GM19452 (cell line): ENCODE results near the gene C9orf50.

Experiments used
- ATAC-seq: cut with Tn5 transposase; IDR thresholded peaks from one replicate; pipeline ENCODE4 v1.9.1; 2021; ENCODE audit not compliant: unreplicated experiment

Gene C9orf50

GRCh38 chr9:129612123-129612522, 8.8 kb downstream of the C9orf50 start:
- ATAC-seq, result no peak

- no peak for ATAC-seq
These were observed 9.5 kb downstream of the C9orf50 start for GRCh38 chr9:129611307-129611800.

- no peak for ATAC-seq
These were observed 10.2 kb downstream of the C9orf50 start for GRCh38 chr9:129610473-129611306.

GRCh38 chr9:129610213-129610472, 10.8 kb downstream of the C9orf50 start:
- ATAC-seq, result no peak

DNA sequence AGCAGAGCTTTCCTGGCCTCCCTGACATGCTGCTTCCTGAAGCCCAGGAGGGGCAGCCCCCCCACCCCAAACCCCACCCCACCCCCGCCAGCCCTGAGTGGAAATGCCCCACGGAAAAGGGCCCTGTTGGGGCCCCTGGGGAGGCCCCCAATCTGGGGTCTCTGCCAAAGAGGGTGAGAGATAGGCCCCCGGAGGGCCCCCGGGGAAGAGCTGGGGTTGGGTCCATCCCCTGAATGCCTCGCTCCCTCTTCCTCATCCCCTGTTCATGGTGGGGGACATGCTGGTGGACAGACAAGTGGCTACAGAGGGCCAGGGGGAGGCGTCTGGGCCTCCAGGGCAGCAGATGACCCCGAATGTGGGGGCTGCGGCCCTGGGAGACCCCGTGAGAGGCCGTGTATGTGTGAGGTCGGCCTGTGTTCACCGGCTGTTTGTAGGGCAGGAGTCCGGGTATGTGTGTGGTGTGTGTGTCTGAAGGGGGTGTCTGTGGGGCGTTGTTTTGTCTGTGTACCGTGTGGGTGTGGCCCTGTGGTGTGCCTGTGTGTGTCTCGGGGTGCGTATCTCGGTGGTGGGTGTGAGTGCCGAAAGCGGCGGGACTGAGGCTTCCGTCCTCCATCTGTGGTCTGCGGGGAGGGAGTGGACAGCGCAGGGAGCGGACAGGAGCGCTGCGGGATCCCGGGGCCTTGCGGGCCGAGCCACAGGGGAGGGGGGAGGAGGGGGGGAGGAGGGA, 11.3 kb downstream of the C9orf50 start:
- no peak for ATAC-seq

GRCh38 chr9:129608561-129609481, 12.1 kb downstream of the C9orf50 start:
- no peak for ATAC-seq

GRCh38 chr9:129607027-129607387, 13.9 kb downstream of the C9orf50 start:
- no peak for ATAC-seq

GRCh38 chr9:129606161-129607026, 14.5 kb downstream of the C9orf50 start:
- ATAC-seq, result no peak

- no peak for ATAC-seq
These were observed 16.1 kb downstream of the C9orf50 start for GRCh38 chr9:129604766-129605163.

DNA sequence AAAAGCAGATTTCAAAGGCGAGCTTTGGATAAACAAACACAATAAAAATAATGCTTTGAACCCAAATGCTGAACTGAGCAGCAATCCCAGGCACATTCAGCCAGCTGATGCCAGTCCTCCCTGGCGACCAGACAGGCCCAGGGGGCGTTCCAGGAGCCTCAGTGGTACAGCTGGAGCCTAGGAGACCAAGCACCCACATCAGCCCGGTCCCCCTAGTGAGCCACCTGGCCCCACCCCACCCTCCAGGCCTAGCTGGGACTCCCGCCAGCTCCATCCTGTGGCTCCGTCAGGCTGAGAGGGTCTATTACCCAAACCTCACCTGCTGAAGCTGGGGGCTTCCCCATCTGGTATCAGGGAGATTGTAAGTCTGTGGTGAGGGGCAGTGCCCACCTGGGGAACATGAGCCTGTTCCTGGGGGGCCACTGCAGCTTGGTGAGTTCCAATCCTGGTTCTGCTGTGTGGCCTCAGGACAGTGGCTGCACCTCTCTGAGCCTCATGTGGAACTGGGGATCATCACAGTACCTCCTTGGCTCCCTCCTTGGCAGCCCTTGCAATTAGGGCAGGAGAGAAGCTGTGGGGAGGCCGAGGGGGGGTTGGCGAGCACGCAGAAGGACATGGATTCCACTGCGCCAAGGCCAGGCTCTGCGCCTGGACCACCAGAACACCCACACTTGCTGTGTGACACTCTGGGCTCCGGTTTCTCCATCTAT, 16.7 kb downstream of the C9orf50 start:
- ATAC-seq, result no peak

DNA sequence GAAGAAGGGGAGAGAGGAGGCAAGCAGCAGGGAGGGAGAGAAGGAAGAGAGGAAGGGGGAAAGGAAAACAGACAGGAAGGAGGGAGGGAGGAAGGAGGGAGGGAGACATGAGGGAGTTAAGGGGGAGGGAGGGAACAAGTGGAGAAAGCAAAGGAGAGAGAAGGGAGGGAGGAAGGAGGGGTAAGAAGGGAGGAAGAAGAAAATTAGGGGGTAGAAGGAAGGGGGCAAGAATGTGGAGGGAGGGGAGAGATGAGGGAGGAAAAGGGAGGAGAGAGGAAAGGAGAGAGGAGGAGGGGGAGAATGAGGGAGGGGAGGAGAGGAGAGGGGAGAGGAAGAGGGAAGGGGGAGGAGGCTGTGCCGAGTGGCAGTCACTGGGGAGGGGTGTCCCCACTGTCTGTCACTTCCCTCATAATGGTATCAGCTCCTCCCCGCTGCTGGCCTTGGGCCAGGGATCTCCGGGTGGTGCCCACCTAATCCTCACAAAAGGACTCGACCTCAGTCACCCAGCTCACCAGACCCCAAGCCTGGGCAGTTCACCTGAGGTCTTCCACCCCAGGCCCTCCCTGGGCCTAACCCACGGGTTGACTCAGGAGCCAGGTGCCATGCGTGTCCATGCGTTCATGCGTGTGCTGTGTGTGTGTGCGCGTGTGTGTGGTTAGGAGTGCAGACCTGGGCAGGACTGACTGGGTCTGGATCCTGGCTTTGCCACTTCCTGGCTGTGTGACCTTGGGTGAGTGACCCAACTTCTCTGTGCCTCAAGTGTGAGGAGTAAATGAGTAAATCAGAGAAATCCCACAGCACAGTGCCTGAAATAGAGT, 18.1 kb downstream of the C9orf50 start:
- no peak for ATAC-seq

DNA sequence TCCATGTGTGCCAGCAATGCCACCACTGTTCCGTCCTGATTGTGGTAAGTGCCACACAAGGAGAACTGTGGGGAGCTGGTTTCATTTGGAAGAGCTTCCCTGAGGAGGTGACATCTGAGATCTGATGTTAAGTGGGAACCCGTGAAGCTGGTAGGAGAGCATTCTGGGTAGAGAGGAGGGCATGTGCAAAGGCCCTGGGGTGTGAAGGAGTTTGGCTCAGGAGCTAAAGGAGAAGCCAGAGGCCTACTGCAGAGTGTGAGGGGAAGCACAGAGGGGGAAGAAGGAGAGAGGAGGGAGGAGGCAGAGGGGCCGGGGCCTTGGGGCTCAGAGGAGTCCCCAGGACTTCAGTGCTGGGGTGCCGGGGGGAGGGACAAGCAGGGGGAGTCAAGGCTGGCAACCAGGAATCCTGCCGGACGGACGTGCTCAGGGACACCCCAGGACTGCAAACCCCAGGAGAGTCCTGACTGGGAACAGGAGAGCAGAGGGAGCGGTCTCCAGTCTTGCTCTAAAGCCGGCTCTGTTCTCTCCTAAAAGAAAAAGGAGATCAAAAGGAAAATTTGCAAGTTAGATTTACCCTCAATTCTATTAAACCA, 19.7 kb downstream of the C9orf50 start:
- ATAC-seq, result no peak

DNA sequence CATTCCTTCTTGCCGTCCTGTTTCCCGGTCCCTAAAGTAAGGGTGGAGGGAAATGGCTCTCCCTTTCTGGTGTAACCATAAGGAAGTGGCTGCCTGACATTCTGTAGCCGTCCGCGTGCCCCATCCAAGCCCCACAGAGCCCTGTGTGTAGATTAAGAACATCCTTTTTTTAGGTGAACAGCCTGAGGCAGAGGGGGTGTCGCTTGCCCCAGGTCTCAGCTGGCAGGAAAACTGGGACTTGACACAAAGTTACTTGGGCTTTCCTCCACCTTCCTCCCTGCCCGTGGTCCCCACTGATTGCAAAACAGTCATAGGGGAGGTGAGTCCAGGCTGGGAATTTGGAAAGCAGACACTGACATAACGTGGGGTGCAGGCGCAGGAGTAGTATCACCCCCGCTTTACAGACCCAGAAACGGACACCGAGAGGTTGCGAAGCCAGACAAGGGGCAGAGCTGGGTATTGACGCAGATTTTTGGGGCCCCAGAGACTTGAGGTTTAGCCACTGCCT, 22.8 kb downstream of the C9orf50 start:
- no peak for ATAC-seq

- ATAC-seq, result no peak
These were observed 23.4 kb downstream of the C9orf50 start for GRCh38 chr9:129597355-129598088.

- no peak for ATAC-seq
These were observed 24.2 kb downstream of the C9orf50 start for GRCh38 chr9:129596541-129597331.

DNA sequence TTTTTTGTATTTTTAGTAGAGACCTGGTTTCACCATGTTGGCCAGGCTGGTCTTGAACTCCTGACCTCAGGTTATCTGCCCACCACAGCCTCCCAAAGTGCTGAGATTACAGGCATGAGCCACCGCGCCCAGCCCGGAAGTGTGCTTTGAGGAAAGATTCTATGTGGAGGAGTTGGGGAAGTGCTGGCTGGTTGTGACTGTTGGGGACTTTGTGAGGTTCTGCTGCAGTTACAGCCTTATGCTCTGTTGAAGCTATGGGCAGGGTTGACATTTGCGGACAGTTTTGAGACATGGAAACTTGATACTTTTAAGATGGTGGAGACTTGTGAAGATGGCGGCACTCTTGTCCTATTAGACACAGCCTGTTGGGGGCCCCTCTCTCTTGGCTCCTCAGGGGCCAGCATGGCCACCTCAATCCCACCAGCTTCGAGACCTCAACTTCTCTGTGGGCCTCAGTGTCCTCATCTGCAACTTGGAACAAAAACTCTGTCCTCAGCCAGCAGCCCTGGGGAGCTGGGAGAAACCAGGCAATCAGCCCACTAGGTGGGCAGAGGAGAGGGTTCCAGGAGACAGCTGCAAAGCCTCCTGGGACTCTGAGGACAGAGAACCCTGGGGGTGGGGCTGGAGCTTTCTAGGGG, 24.9 kb downstream of the C9orf50 start:
- no peak for ATAC-seq
